GM19324 (cell line): ENCODE measurements around the gene FOSL2.
"Not testable (repeated sequence)": the region's sequence is repeated elsewhere in the genome, so short reads cannot be mapped to it uniquely, and the experiment has no call there.

Source experiments
- ATAC-seq: cut with Tn5 transposase; IDR thresholded peaks from one replicate; pipeline ENCODE4 v1.9.1; 2021; ENCODE audit warnings: mild to moderate bottlenecking, moderate library complexity; ENCODE audit not compliant: unreplicated experiment, low FRiP score

FOSL2 gene

DNA sequence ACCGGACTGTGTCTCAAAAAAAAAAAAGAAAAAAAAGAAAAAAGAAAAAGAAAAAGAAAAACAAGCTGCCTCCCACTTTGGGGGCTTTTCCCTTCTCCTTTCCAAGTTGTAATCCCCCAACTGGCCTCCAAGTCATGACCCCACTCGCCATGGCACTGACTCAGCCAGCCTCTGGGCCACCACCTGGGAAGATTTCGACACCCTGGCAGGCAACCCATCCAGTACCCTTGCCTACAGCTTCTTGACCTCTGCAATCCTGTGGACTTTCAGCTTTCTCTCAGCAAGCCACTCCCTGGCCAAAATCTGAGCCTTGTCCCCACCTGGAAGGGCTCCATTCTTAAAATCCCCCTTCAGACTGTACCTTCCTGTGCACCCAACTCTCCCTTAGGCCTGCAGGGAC, 22.3 kb upstream of the FOSL2 start:
- no peak for ATAC-seq

DNA sequence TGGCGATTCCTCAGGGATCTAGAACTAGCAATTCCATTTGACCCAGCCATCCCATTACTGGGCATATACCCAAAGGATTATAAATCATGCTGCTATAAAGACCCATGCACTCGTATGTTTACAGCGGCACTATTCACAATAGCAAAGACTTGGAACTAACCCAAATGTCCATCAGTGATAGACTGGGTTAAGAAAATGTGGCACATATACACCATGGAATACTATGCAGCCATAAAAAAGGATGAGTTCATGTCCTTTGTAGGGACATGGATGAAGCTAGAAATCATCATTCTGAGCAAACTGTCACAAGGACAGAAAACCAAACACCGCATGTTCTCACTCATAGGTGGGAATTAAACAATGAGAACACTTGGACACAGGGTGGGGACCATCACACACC, 20.9 kb upstream of the FOSL2 start:
- not testable (repeated sequence) for ATAC-seq

DNA sequence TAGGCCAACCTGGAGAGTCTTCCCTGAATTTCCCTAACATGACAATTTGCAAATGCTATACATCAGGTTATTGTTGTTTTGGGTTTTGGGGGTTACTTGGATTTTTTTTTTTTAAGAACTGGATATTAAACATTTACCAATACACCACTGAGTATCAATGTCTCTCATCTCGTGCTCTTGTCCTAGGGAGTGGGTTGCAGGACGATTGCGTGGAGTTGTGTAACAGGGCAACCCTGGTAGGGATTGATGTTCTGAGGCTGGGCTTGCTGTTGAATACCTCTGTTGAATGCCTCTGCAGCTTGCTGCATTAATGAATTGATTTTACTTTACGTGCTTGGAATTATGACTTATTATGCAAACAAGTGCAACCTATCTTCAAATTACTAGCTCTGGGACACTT, 18.8 kb upstream of the FOSL2 start:
- ATAC-seq: no peak

DNA sequence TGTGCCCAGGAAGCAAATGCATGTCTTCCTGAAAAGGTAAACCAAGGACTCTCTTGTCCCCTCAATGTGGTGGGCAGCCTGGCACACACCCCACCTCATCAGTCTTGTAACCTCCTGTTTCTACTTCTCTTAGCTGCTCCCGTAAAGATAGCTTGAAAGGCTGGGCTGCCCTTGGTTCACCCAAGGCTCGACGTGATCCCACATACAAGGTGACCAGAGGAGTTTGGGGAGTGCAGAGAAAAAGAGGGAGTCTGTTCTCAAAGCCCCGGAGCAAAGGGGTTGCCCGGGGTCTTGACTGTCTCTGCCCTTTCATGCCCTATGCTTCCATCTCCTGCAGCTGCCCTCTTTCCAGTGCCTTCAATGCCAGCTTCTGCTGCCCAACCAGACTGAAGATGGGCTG, 18.3 kb upstream of the FOSL2 start:
- no peak for ATAC-seq

DNA sequence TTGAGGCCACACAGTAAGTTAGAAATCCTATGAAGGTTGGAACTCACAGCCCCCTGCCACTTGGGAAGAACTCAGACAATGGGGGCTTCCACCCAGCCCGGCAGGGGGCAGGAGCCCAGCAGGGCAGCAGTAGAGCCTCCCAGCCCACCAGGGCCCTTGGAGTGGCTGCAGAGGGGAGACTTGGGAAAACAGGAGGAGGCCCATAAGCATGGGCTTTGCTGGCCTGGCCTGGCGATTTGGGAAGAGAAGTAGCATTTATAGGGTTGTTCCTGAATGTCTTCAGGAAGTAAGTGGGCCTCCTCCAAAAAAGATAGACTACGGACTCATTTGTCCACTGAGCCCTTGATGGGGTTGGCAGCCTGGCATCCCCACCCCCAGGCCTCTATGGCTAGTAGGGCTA, 17.4 kb upstream of the FOSL2 start:
- ATAC-seq: no peak

DNA sequence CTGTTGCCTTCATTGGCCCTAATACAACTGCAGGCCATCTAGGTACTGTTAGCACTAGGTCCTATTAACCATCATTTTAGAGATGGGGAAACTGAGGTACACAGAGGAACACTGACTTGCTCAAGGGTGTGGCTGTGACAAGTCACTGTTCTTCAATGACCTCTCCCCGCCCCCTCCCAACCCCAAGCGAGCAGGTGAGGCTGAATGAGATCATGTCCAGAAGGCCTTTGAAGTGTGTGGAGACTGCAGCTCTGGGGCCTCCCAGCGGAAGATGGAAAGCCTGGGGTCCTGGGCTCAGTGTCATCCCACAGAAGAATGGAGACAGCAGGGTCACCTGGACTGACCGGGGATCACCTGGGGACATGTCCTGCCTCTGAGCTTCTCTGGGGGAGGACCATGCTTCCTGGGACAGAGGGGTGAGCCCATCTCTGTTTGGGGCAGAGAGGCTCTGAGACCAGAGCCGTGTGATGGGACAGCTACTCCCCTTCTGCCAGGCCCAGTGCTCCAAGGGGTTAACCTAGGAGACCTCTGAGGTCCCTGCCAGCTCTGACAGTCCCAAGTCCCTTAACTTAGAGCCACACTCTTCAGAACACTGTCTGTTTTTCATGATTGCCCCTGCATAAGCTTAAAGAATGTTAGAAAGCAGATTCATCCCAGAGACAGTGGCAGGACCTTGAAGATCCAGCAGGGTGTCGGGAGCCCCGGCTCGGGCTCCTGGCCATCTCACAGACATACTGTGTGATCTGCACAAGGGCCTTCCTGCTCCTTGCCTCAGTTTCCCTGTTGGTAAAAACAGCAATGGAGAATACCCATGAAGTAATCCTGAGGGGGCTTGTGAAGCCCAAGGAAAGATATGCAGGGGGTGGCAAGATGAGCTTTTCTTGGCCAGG, 16.7 kb upstream of the FOSL2 start:
- ATAC-seq: no peak

DNA sequence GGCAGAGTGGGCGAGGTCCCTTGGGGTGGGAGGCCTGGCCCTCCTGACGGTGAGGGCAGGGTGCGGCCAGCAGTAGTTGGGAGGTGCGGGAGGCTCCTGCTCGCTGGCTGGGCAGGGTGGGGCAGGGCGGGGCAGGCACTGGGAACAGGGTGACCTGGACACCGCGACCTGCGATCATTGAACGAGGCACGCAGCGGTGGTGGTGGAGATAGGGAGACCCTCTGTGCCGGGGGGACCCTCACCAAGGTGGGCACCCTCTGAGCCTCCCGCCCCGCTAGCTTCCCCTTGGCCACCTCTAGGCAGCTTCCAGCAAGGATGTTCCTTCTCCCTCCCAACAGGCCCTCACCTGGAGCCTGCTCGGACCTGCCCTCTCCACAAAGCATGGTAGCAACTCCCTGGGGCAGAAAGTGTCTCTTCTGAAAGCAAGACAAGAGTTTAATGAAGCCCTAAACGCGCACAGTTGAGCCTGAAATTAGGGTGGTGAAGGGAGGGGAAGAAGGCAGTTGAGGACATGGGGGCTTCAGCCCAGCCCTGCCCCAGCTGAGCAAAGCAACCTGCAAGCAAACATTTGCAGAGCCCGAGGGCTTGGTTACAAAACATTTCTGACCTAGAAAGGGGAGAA, 15.4 kb upstream of the FOSL2 start:
- ATAC-seq: no peak

DNA sequence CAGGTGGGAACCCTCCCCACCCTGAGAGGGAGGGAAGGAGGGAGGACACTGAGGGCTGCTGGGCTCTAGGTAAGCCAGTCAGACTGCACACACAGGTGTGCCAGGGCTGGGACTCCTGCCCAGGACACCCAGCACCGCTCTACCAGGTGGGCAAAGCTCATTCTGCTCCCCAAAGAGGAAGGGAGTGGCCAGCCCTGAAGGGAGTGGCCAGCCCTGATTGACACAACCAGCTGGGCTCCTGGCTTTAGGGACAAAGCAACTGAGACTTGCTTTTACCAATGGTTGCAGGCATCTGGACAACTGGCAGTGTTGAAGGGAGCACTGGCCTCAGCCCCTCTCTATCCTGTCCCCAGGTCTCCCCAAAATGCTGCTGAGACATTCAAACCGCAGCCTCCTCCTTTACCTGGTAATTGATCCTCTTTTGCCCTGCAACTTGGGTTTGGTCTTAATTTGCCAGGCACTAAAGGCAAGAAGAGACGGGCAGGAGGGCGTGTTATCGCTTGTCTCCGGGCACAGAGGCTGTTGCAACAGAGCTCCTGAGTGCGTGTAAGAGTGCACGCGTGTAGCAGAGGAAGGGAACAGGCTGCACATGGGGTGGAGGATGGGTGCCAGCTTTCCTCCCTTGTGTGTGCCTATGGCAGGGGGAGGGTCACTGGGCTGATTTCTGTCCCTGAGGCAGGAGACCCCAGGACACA, 14.5 kb upstream of the FOSL2 start:
- no peak for ATAC-seq

DNA sequence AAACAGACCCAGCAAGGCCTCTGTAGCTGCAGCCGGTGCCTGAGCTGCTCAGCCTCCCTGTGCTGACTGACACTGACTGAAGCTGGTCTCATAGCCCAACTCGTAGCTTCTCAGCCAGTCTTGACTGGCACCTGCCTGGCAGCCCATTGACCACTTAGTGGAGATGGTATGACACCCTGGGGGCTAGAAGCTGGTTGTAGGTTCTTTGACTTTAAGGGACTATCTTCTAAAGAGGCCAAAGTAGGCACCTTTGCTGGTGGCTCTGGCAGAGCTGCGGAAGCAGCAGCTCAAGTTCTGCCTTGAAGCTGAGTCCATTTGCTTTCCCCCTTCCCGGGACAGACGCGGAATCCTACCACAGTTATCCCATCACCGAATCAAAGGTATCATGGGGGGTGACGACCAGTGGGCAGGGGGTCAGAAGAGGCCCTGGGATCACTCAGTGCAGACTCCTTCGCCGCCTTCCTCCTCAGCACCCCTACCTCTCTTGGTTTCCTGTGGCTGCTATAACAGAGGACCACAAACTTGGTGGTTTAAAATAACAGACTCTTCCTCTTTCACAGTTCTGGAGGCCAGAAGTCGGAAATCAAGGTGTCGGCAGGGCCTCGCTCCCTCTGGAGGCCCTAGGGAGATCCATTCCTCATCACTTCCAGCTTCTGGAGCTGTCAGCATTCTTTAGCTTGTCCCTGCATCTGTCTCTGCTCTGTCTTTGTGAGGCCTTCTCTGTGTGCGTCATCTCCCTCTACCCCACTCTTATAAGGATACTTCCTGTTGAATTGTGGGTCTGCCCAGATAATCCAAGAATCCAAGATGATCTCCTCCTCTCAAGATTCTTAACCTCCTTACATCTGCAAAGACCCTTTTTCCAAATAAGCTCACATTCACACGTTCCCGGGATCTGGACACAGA, 13.7 kb upstream of the FOSL2 start:
- no peak for ATAC-seq

DNA sequence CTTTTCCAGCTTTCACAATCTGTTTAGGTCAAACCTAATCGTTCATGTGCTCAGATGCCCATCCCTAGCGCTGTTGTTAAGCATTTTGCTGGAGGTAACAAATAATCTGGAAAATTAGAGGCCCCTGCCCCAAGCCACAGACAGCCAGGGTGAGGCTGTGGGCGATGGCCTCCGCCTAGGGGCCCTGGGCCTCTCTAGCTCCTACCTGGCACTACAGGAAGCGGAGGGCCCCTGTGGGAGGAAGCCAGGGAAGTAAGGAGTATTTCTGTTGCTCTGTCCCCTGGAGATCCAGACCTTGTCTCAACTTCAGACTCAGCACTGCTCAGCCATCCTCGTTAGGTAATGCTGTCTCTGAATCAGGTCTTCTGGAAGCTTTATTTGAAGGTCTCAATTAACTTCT, 12.4 kb upstream of the FOSL2 start:
- ATAC-seq: no peak

DNA sequence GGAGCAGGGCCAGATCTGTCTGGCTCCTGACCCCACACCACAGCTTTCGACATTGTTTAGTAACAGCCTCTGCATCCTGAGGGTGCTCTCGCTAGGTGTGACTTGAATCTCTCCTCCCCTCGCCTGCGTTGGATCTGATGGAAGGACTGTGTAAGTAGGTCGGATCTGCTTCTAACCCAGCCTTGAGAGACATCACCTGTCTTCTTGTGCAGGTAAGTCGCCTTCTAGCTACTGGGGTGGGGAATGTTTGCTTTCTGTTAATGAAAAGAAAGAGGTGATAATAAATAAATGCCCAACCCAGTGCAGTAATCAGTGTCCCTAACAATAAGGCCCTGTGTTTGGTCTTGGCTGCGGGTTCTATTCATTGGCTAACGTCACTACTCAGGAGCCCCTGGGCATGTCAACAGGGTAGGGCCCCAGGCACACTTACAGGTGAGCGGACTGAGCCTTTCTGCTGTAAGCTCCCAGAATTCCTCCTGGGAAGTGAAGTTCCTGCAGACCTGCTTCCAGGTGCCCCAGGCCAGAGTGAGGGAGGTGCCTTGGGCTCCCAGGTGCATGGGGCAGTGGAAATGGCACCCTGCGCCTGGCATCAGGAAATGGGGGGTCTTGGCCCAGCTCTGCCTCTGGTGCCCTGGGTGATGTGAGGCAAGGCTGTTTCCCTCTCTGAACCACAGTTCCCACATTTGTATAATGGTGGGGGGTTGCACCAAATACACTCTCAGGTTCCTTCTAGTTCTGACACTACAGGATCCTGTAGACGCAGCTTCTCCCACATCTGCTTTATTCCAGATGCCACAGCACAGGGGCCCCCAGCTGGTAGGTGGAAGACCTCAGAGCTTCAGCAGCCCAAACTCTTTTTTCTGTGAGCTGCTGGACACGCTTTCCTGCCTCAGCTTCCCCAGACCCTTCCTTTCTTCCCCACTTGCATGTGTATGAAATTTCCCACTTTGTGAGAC, 11.2 kb upstream of the FOSL2 start:
- ATAC-seq: no peak

DNA sequence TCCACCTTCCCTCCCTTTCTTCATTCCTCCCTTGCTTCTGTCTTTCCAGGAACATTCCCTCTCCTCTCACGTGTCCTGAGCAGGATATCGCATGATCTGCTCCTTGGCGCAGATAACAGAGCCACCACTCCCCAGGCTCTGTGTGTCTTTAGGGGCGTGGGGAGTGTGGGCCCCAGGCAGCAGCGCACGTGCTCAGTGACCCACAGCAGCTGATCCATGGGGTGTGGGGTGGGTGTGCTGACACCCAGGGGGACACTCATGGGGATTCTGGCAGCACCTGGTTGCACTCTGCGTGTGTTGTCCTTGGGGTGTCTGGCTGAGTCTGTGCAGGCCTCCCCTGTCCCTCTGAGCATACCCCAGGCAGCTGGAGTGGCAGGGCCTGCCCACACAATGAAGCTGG, 9.9 kb upstream of the FOSL2 start:
- ATAC-seq: no peak

DNA sequence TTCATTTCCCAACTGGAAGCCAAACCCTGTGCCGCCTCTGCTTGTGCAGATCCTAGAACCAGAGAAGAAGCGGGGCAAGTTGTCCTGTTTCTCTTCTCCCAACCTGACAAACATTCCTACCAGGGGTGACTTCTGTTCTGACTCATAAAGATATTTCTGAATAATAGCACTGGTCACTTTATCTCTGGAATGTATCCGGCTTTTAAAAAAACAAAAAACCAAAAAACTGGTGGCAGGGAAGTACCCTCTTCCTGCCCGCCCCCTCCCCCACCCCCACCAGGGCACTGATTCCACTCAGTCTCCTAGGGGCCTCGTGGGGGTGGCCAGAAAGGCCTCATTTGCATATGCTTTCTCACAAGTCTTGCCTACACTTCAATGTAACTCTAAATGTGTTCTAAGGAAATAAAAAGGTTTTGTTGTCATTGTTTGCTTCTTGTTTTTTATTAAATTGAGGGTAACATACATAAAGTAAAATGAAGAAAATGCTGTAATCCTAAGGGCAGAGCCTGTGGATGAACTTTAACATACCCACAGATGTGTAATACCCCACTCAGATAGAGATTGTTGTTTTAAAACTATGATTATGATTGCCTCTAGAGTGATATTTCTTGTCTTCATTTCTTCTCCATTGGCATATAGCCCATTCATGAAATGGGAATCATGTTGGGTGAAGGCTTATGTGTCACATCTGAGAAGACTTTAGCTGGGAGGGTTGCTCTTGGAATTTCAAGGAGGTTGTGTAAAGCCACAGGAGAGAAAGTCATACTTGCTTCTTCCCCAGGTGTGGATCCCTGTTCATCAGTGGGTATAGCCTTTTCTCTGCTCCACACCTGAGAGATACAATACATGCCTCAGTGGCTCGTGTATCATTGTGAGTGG, 5.3 kb upstream of the FOSL2 start:
- no peak for ATAC-seq

DNA sequence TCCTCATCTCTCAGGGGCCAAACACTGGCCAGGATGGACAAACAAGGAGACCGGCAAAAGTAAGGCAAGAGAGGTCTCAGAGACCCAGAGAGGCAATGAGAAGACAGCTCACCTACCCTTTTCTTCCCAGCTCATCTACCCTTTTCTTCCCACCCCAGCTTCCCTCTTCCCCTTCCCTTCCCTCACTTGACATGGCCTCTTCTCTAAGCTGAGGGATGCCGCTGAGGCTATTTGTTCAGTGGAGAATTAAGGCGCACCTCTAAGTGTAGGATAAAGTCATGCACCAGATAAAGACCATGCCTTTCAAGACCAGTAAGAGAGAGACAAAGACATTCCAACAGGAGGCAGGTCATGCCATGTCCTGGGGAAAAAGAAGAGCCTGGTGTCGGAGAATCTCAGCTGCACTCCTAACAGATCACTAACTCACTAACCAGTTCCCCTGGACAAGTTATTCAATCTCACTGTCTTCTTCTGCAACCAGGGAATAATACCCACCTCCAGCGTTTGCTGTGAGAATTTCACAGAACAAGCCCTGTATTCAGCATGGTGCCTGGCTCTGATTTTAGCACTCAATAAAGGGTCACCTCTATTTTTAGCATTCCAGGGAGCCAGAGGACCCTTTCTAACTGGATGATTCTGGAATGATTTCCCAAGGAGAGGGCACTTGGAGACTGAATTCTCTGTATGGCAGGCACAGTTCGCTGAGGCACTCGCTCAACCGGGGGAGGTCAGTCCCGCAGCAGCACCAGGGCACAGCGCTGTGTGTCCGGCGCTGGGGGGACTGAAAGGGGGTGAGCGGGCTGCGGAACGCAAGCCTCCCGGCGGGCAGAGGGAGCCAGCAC, 3.0 kb upstream of the FOSL2 start:
- ATAC-seq: no peak

DNA sequence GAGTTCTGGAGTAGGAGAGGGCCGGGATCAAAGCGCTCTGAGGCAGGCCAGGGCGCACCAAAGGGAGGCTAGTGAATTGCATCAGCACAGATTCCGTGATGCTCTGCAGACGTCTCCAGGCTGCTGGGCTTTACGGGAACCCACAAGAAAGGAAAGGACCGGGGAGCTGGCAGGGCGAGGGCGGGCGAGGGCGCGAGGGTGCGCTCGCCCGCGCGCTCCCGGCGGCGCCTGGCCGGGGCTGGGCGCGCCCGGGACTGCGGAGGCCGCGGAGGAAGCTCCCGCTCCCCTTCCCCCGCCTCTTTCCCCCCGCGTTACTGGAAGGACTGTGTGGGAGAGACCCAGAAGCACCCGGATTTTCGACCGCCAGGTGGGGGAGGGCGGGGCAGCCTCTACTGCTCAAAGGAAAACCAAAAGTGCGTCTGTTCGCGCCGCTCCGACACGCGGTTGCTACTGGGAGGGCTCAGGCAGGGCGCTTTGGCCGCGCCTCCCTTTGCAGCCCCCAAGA, 2.4 kb upstream of the FOSL2 start:
- ATAC-seq: no peak

DNA sequence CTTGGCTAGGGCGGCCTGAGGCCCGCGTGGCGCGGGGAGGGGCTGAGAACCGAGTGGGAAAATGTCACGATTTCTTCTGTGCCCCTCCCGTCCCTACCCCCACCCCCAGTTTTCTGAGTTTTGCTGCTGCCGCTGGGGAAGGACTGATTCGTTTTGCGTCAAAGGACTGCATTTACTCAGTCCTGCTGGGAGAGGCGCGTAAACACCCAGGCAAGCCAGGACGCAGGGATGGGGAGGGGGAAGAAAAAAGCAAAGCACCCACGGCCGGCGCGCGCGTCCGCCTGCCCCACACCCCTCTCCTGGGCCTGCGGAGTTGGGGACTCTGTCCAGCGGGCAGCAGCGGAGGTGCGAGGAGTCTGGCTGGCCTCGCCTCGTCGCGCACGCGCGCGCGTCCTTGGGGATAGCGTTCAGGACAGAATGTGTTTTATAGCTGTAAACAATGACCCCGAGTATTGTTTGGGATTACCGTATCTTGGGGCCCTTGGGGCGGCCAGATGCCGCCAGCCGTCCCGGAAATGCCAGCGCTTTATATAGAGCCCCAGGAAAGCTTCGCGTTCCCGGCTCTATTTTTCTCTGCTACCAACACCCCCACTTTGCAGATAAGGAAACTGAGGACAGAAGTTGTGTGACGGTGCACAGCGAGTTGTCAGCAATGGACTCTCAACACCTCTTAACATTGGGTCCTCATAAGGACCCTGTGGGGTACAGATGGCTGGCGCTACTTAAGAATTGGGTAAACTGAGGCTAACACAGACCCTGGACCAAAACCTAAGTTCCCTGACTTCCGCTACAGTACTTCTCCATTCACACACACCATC, 1.7 kb upstream of the FOSL2 start:
- no peak for ATAC-seq
